SW480 (cell line): Measurements from ENCODE around the gene GORASP2.
A peak's percentile ranks its signal among the peaks of the same experiment; 100 is the strongest.

Experiments
- DNase-seq: peaks from one replicate; pipeline ENCODE4 v3.0.0-alpha.2; 2016; ENCODE audit warnings: low spot score

GORASP2 gene

DNA sequence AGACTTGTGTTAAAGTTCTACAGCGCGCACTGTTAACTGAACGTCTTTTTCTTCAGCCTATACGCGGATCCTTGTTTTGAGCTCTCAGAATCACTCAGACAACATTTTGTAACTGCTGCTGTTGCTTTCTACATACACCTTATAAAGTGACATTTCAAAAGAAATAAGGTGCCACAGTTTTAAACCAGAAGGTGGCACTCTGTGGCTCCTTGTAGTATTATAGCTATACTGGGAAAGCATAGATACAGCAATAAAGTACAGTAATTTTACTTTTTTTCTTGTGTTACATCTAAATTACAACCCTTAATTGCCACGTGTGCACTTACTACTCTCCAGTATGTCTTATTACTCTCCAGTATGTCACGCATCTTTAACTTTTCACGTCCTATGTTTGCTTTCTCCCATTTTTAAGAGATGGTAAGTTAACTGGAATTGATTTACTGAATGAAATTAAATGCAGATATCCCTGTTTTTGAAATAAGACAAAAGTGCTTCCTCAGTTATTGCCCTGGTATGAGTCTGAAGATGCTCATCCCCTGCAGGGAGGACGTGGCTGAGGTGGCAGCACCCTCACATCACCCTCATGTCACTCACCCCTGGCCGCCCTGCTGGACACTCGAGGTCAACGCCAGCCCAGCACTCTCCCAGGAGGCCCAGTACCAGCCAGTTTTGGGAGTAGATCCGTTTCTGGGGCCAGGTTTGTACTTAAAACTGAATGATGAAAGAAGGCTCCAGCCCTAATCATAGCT lies 37.8 kb downstream of the GORASP2 start:
- DNase-seq, result no peak

DNA sequence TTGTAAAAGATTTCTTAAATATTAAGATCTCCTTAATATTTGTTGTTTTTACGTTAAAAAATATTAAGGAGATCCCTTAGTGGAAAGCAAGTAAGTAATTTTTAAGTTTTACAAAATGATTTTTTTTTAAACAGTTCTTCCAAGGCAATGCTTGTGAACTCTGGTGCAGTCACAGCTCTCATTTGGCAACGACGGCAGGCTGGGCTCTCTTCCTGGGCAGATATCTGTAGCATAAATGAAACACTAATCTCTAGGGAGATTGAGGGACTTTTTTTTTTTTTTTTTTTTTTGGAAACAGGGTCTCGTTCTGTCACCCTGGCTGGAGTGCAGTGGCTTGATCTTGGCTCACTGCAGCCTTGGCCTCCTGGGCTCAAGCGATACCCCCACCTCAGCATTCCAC lies 38.5 kb downstream of the GORASP2 start:
- DNase-seq, result no peak

DNA sequence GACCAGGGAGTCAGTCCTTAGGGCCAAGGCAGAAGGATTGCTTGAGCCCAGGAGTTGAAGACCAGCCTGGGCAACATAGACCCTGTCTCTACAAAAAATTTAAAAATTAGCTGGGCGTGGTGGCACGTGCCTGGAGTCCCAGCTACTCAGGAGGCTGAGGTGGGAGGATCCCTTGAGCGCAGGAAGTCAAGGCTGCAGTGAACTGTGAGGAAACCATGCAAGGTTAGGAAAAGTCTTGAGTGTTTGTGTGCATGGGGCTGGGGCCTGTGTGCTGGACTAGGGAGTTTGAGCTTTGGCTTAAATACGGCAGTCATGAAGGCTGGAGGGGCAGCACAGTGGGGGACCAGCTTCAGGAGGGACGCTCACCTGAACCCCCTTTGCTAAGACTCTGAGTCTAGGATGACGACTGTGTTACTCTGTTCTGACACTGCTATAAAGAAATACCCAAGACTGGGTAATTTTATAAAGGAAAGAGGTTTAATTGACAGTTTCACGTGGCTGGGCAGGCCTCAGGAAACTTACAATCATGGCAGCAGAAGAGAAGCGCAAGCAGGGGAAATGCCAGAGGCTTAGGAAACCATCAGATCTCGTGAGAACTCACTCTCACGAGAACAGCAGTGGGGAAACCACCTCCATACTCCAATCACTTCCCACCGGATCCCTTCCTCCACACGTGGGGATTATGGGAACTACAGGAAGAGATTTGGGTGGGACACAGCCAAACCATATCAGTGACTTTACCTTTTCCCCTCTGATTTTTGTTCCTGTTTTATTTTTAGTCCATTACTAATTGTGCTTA lies 39.4 kb downstream of the GORASP2 start:
- no peak for DNase-seq

DNA sequence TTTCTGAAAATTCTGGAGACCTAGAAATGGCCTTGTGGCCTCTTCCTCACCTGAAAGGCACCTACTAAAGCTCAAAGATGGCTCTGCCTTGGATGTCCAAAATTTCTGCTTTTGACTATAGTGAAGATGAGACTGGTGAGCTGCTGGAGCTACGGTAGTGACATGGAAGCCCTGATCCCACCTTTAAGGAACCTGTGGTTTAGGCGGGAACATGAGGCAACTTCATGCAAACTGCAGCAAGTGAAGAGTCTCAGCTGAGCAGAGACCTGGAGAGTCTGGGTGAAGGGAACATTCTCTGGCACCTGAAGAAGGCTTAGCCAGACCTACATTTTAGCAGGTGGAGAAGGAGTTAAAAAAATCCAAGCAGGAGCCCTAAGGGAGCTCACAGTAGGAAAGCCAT lies 40.0 kb downstream of the GORASP2 start:
- no peak for DNase-seq

DNA sequence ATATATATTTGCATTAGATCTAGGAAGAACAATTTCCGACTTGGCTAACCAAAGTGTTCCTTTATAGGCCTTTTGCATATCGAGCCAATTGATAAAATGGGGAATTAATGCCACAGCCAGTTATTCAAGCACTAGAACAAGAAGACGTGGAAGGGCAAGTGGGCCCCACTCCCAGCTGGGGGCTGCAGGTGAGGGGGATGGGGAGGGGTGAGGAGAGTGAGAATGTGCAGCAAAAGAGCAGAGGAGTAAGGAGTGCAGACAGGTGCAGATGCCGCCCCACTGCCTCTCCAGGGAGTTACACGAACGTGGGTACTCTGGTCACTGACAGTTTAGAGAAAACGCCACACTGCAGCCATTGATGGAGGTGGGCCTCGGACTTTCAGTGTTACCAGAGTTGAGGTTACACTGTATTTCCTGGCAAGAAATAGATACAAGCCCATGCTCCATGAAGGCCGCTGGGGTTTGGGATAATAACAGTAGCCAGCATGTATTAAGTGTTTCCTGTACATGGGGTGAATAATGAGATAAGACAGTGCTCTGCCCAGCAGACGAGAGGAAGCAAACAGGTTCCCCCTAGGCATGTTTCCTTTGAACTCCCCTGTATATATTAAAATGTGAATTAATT lies 40.9 kb downstream of the GORASP2 start:
- DNase-seq, result no peak

DNA sequence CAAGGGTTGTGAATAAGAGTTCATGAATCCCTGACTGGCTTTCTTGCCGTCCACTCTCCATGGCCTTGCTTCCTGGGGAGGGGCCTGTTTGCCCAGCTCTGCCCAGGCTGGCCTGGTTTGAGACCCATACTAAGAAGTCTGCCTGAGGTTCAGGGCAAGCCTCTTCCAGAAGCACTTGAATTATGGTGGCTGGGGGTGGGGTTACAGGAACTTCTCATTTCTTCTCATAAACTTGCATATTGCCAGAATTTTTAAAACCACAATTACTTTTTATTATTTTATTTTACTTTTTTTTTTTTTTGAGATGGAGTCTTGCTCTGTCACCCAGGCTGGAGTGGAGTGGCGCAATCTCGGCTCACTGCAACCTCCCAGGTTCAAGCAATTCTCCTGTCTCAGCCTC lies 42.0 kb downstream of the GORASP2 start:
- no peak for DNase-seq

DNA sequence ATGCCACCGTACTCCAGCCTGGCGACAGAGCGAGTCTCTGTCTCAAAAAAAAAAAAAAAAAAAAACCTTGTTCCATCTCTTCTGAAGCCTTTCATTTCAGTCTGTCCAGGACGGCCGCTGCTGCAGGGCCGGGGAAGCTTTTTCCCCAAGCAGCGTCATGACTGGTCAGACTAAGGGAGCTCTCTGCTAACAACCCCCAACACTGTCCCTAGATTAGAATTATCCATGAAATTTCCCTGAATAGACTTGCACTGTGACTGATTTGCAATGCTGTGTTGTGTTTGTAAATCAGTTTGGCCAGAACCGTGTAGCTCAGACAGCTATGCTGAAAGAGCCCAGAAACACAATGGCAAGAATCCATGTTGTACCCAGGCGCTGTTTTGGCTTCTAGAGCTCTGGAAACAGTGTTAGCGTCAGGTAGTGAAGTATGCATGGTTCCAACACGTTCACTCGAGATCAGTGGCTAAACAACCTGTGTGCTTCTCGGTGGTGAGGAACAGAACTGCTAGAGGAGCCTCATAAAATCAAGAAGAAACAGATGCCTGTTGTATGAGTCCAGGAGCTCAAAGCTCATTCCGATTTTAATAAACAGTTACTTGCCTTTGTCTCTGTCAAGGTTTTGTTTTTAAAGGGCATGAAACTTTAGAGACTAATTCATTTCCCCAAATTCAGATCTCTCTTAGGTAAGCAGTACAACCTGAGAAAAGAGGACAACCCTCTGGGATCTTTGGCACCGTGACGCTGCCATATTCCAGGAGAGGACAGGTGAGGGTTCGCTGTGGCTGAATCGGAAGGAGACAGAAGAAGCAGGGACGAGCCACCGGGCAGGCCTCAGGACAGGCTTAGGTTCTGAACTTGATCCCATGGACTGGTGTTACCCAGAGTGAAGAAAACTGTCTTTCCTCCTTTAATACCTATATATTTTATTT lies 43.5 kb downstream of the GORASP2 start:
- peak; percentile 21 for DNase-seq

DNA sequence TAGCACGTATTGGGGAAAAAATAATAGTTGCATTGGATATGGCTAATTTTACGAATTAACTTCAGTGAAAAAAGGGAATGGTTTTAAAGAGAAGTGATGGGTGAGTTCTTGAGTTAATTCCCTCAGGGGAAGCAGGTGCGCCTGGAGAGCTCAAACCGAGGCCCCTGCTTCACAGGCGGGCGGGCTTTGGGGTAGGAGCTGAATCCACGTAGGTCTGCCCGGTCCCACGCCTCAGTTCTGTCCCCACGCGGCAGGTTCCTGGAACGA lies 44.1 kb downstream of the GORASP2 start:
- no peak for DNase-seq

DNA sequence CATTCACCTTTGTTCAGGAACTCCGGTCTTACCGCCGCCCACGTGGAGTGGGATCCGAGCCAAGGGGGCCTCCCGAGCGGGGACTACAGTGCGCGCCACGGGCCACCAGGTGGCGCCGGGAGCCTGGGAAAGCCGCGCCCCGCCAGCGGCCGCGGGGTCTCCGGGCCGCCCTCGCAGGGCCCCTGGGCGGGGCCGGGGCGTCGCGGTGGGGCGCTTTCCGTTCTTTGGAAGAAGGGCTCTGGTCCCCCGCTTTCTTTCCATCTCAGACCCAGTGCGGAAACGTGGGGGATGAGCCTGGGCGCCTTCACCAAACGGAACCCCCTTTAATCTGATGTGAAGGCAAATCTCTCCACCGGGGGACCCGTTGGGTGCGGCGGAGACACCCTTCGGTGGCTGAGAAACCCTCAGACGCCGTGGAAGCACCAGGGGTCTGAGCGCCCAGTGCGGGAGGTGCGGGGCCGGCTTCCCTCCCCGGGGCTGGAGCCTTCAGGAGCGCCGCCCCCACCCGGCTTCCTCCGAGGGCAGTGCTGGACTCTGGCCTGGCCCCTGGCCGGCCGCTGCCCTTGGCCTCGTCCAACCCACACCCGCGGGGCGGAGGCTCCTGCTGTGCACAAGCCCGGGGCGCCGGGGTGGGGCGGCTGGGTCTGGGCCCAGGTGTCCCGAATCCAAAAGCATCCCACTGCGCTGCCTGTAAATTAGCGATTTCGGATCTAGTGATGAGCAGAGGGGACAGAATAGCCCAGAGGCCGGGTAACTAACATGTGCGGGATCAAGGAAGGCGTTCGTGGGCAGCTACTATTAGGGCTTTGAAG lies 44.6 kb downstream of the GORASP2 start:
- DNase-seq, result peak; percentile 91

DNA sequence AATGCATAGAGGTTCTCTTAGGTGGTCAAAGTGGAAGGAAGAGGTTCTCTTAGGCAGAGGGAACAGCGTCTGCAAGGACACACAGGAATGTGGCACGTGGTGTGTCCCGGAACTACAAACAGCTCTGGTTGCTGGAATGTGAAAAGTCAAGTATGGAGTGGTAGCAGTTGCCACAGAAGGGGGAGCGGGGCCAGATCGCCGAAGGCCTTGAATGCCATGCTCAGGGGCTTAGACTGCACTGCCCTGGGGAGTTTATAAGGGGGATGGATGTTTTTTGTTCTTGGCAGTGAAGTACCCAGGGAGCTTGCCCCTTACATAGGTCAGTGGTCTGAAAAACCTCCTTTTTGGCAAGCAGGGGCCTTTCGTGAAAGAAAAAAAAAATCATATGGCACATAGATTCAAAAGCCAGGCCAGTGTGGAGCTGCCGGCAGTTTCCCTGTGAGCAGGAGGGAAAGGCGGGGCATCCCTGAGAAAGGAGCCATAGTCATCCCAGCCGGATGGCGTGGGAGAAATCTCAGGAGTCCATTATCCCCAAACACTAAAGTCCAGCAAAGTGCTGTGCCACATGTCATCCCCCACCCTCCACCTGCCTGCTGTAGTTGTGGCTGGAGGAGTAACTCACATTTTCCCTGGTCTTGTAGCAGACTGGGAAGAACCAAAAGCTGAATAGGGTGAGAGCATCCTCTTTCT lies 45.4 kb downstream of the GORASP2 start:
- DNase-seq, result peak; percentile 49

DNA sequence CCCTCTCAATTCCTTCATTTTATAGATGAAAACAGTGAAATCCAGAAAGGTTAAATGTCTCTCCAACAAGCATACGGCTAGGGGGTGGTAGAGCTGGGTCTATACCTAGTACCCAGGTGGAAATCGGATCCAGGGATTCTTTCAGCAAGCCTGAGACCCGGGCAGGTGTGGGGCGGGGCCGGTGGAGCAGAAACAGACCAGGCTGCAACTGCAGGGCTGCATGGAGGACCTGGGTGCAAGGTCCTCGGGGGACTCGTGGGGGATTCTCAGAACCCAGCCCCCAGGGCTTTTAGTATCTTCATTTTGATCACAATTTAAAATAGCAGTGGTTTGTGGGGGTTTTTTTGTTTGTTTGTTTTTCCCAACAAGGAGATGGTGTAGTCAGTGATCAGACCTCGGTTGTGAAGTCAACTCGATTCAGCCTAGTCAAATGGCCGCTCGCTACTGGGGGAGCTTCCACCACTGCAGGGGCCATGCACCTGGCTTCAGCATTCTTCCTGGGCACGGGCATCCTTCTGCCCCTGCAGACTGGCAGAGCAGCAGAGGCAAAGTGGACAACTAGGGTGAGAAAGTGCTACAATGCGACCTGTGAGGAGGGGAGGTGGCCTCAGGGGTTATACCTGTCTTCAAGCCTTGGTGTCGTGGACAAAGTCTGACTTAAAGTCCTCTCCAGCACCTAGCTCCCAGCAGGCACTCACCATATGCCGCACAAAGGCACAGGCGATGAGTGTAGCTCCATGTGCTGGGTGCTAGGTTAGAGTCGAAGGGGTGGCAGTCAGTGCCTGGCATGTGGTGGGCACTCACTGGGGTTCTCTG lies 46.3 kb downstream of the GORASP2 start:
- DNase-seq, result no peak

DNA sequence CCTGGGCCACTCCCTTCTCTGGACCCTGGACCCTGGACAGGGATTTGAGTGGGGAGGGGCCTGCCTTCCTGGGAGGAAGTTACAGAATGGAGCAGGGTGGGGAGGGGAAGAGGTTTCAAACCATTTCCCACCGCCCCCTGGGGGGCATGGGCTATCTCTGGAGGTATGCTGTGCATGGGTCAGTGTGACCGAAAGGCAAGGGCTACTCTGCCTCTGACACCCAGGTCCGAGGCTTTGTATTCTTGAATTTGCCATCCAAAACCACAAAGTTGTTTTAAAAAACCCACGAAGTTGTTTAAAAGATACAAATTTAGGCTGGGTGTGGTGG lies 46.9 kb downstream of the GORASP2 start:
- no peak for DNase-seq

DNA sequence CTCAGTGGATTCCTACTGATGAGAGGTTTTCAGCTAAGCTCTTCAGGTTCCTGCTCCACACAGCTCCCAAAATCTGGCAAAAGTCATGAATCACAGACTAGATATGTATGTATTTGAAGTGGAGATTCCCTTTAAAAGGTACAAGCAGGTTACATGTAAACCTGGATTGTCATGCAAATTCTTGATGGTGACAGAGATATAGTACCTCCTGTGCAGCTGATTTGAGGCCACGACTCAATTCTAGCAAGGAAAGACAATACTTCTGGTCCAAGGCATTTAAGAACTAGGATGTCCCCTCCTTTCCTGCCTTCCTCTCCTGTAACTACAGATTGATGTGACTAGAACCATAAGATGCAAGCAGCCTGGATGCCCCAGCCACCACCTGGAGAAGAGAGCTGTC lies 55.0 kb downstream of the GORASP2 start:
- no peak for DNase-seq

DNA sequence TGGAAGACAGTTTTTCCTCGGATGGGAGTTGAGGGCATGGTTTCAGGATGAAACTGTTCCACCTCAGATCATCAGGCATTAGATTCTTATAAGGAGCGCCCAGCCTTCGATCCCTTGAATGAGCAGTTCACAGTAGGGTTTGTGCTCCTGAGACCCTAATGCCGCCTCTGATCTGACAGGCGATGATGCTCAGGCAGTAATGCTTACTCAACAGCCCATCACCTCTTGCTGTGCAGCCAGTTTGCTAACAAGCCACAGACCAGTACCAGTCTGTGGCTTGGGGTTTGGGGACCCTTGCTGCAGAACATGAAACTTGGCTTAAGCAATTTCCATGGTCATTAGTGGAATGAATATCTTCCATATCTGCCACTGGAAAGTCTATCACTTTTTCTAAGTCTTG lies 56.4 kb downstream of the GORASP2 start:
- DNase-seq, result no peak

DNA sequence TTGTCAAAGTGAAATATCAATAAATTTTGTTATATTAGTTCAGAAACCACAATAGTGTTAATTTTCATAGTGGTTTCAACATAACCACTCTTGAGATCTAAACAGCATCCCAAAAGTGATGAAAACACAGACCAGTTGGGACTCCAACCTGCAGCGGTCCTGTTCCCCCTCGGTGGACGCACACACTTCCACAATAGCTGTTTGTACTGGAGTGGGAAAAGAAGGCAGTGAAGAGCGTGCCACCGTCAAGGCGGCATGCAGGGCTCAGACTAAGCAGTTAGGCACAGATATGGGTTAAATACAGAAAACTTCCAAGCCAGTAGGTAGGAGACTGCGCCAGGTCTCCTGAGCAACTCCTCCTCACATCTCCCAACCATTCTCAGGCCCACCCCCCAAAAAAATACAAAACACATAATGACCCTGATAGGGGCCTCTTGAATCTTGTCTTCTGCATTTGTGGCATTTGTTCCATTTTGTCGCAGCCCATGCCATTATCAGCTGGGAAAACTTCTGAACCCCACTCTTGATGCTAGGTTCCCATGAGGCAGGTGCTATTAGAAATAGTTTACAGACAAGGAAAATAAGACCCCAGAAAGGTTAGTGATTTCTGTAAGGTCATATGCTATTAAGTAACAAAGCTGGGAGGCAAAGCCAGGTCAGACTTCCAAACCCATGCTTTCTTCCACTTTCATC lies 57.7 kb downstream of the GORASP2 start:
- no peak for DNase-seq

DNA sequence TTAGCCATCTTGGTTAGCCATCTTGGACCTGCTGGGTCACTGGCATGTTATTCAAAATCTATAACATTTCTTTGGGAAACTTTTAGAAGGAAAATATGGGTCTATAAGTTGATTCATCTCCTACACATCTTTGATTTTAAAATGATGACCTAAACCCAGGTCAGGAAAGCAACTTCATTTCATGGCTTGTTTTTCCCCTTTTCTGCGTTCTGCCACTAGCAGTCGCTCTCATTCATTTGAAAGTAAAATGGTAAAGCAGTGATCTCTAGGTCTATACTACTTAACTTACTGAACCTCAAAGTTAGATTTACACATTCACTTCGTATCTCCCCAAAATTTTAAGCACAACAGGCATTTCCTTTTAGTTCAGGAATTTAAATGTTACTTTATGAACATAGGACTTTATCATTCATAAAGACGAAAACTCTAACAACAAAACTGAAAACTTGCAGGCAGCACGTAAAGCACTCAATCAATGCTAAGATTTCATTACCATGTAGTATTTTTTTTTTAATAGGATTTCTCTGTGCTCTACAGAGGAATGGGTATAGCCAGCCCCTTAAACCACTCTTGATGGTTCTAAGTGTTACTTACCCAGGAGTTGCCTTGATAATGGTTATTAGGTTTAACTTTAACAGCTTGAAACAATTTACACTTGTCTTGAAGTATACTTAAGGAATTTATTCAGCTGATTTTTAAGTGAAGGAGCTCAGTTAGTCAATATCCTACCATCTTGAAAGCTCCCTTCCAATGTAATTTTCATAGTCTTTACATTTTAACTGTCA lies 62.5 kb downstream of the GORASP2 start:
- no peak for DNase-seq

DNA sequence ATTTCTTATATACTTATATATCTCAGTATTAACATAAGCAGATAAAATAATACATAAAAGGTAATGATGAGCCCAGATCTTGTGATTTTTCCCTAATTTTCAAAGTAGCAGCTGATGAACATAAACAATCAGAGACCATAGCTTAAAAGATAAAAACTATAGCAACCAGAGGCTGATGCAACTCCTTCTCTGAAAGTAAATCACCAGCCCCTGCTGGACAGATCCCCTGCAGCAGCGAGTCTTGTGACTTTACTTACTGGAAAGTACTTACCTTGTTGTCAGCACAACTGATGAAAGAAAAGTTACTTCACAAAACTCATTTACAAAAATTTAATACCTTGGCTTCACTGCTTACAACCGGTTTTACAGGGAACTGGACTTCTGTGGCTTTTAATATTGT lies 67.3 kb downstream of the GORASP2 start:
- no peak for DNase-seq

DNA sequence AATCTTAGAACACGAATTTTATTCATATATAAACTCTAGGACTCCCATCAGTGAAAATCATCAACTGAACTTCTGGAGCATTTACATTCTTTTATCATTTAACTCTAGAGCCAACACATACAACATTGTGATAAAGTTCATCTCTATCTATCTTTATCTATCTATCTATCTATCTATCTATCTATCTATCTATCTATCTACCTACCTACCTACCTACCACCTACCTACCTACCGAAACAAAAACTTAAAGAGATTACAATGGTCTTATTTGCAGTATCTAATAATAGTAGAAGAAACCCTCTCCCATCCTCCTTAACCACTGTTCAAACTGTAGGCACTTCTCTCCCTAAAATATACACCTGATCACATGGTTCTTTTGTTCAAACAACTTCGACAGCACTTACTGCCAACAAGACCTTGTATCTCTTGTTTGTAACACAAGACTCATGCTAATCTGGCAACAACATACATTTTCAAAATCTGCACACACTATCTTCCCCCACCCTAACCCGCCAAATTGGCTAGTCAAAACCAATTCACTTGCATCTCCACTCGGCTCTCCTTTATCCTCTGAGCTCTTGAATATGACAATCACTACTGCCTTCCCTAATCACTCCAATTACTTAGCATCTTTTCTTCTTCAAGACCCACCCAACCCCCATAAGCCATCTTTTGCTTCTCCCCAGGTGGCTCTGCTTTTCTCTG lies 69.0 kb downstream of the GORASP2 start:
- DNase-seq, result no peak
